ENCODE measurements around the gene SLC9A9.

The SLC9A9 gene

GRCh38 chr3:143344516-143345165 is 503.6 kb downstream of the SLC9A9 start:
- DNase-seq: no peak

- DNase-seq: no peak
Measured at GRCh38 chr3:143343944-143344343, 504.3 kb downstream of the SLC9A9 start.

GRCh38 chr3:143343031-143343430 is 505.2 kb downstream of the SLC9A9 start:
- DNase-seq: no peak

GRCh38 chr3:143339451-143339850 is 508.8 kb downstream of the SLC9A9 start:
- DNase-seq: no peak

GRCh38 chr3:143337387-143337786 is 510.9 kb downstream of the SLC9A9 start:
- DNase-seq: no peak

- DNase-seq: no peak
Measured at GRCh38 chr3:143334231-143334630, 514.0 kb downstream of the SLC9A9 start.

- no peak for DNase-seq
Measured at GRCh38 chr3:143333367-143333766, 514.9 kb downstream of the SLC9A9 start.

- DNase-seq: no peak
Measured at GRCh38 chr3:143332026-143332425, 516.2 kb downstream of the SLC9A9 start.

GRCh38 chr3:143331350-143331749 is 516.9 kb downstream of the SLC9A9 start:
- no peak for DNase-seq

GRCh38 chr3:143330296-143330868 is 517.9 kb downstream of the SLC9A9 start:
- DNase-seq: no peak

GRCh38 chr3:143329567-143330211 is 518.6 kb downstream of the SLC9A9 start:
- DNase-seq: no peak

GRCh38 chr3:143328451-143328850 is 519.8 kb downstream of the SLC9A9 start:
- DNase-seq: no peak

- no peak for DNase-seq
Measured at GRCh38 chr3:143326983-143327778, 521.1 kb downstream of the SLC9A9 start.

- no peak for DNase-seq
Measured at GRCh38 chr3:143321058-143321769, 527.1 kb downstream of the SLC9A9 start.

- DNase-seq: no peak
Measured at GRCh38 chr3:143315766-143316165, 532.5 kb downstream of the SLC9A9 start.

GRCh38 chr3:143314251-143315093 is 533.8 kb downstream of the SLC9A9 start:
- DNase-seq: peak; percentile 31

- no peak for DNase-seq
Measured at GRCh38 chr3:143313893-143314188, 534.4 kb downstream of the SLC9A9 start.

GRCh38 chr3:143313025-143313892 is 535.0 kb downstream of the SLC9A9 start:
- DNase-seq: no peak

- DNase-seq: no peak
Measured at GRCh38 chr3:143311096-143311495, 537.2 kb downstream of the SLC9A9 start.

- no peak for DNase-seq
Measured at GRCh38 chr3:143309705-143310104, 538.6 kb downstream of the SLC9A9 start.

- peak; percentile 28 for DNase-seq
Measured at GRCh38 chr3:143307613-143308183, 540.6 kb downstream of the SLC9A9 start.
